Ovary (tissue), 9 donors: ENCODE measurements around the gene FLII. TPM values are rescaled to one million over a fixed set of nuclear protein-coding genes. Genes with fewer than 3 reads are reported as not detected.

Experiments used
- DNase-seq, 5 donors: peaks; one replicate each; pipeline ENCODE4 v3.0.0-alpha.2; 2019 to 2020
- H3K27ac ChIP-seq, 2 donors: fragments of 200-600 bp; one replicate each; pipeline versions ENCODE4 v1.5.1 to v1.8.0; 2019 to 2022
- H3K27me3 ChIP-seq: fragments of 200-600 bp; one replicate; pipeline ENCODE4 v1.8.0; 2022
- H3K36me3 ChIP-seq: fragments of 200-600 bp; sonication (generic); one replicate; pipeline ENCODE4 v1.5.1; 2019
- H3K4me1 ChIP-seq: one replicate; pipeline ENCODE4 v1.8.1; 2013; ENCODE audit warnings: mild to moderate bottlenecking, moderate library complexity; ENCODE audit not compliant: insufficient read depth
- H3K4me3 ChIP-seq: fragments of 200-600 bp; sonication (generic); one replicate; pipeline ENCODE4 v1.5.1; 2017
- H3K9me3 ChIP-seq, 2 donors: fragments of 200-600 bp in 1 of 2; sonication (generic) in 1 of 2; one replicate each; pipeline versions ENCODE4 v1.5.1 to v1.8.1; 2013 to 2019; ENCODE audit warnings: mild to moderate bottlenecking in 1 of 2, moderate library complexity in 1 of 2
- CTCF ChIP-seq, 3 donors: fragments of 450-650 bp in 2 of 3; fragments of 200-600 bp in 1 of 3; IDR thresholded peaks; one replicate each; pipeline versions ENCODE4 v1.5.1 to v1.8.0; 2016 to 2022; ENCODE audit warnings: antibody characterized with exemption in 3 of 3, mild to moderate bottlenecking in 1 of 3
- EP300 ChIP-seq: sonication (generic); formaldehyde crosslinking; IDR thresholded peaks from one replicate; pipeline ENCODE4 v1.6.1; 2017; ENCODE audit warnings: antibody characterized with exemption
- POLR2A ChIP-seq: fragments of 450-650 bp; IDR thresholded peaks from one replicate; pipeline ENCODE4 v1.6.1; 2017; ENCODE audit warnings: antibody characterized with exemption, mild to moderate bottlenecking, moderate library complexity
- WGBS, 3 donors: extraction: QIAGEN DNeasy Blood & Tissue Kit in 1 of 3; methylation state at CpG; one replicate each; pipeline versions ENCODE4 v1.1.5 to v1.1.7; 2013 to 2017; 5-methylcytosine and 5-hydroxymethylcytosine counted together
- intact Hi-C, 4 donors: fragments of 100-400 bp; cut with DNase I; formaldehyde crosslinking; loops; one replicate each; pipeline versions ENCODE4 v1.11.0 to v1.15.1; 2022 to 2023
- polyA plus RNA-seq, 2 donors: library from polyadenylated mRNA; stranded (reverse); fragments of 200-250 nt in 1 of 2; fragments of 350-450 nt in 1 of 2; fragmentation: Illumina TruSeq in 1 of 2; extraction: RNeasy Lipid Tissue Mini Kit (QIAGEN cat#74804) in 1 of 2; gene quantifications; one replicate each; pipeline ENCODE4 v1.2.3, GENCODE V29; 2013 to 2014
- total RNA-seq, 7 donors: library from RNA; depleted of rRNA in 2 of 7; stranded (reverse); fragments of >200 nt in 2 of 7; fragmentation: NEBNext Ultra II Directional in 3 of 7; extraction: Animal tissue kit (Norgen Biotek cat#: 25700) in 3 of 7; gene quantifications; one replicate each; pipeline versions ENCODE4 v1.1.0 to v1.2.4, GENCODE V29; 2016 to 2023
- donor health status: DM: no; HTN: no; CAD: no; lungs with moderate emphysema.
- donor health status: DM: no; HTN: no; CAD: no.
- donor health status: Bipolar disorder and iron deficiency.
- donor health status: DM: yes; HTN: yes; CAD: no.
- donor health status: DM: no; HTN: no; CAD: no.
- donor health status: DM: yes; HTN: yes; CAD: no.

FLII gene
- total and polyA plus RNA-seq, 9 donors, result 127 to 245 (median 163) TPM

GRCh38 chr17:18231164-18231563, 27.4 kb downstream of the FLII start:
- no peaks in the 10 kb centered on the region for H3K36me3 ChIP-seq
- no peak overlapping the region for H3K27ac ChIP-seq
- H3K4me3 ChIP-seq, result no peak overlapping the region
- TF ChIP-seq POLR2A (no peak), EP300 (no peak), CTCF (IDR thresholded peaks at IDR 0.05) (no peak)
- DNase-seq, result no peak
- peaks cover 3% of the 10 kb centered on the region for H3K4me1 ChIP-seq
- intact Hi-C loops, result no loop called here
- whole genome bisulfite sequencing, 3 donors, result 65 to 73% (median 66%) methylated on average over 9 of the region's 9 CpGs
- no peaks in the 10 kb centered on the region for H3K9me3 ChIP-seq
- H3K27me3 ChIP-seq, result no peaks in the 10 kb centered on the region

GRCh38 chr17:18230288-18231141, 28.0 kb downstream of the FLII start:
- DNase-seq, result no peak
- intact Hi-C loops, result no loop called here
- H3K27ac ChIP-seq, result no peak overlapping the region
- peaks cover 3% of the 10 kb centered on the region for H3K4me1 ChIP-seq
- H3K36me3 ChIP-seq, result no peaks in the 10 kb centered on the region
- no peaks in the 10 kb centered on the region for H3K9me3 ChIP-seq
- TF ChIP-seq EP300 (no peak), CTCF (IDR thresholded peaks at IDR 0.05) (no peak), POLR2A (no peak)
- H3K27me3 ChIP-seq, result no peaks in the 10 kb centered on the region
- H3K4me3 ChIP-seq, result no peak overlapping the region
- WGBS, 3 donors, result 73 to 84% (median 83%) methylated on average over 11 to 14 of the region's 14 CpGs

GRCh38 chr17:18229771-18230170, 28.8 kb downstream of the FLII start:
- no peaks in the 10 kb centered on the region for H3K27me3 ChIP-seq
- WGBS, 3 donors, result 87 to 90% (median 88%) methylated on average over 7 of the region's 7 CpGs
- no peak overlapping the region for H3K4me3 ChIP-seq
- intact Hi-C loops, result loop anchor here in 1 of 4 donors (5.0 to 10.0 kb wide), 2 partner anchors 42 to 75 kb away; no protein-coding TSS in a partner anchor
- H3K4me1 ChIP-seq, result peaks cover 3% of the 10 kb centered on the region
- no peaks in the 10 kb centered on the region for H3K36me3 ChIP-seq
- no peaks in the 10 kb centered on the region for H3K9me3 ChIP-seq
- no peak for TF ChIP-seq EP300
- no peak for TF ChIP-seq POLR2A
- TF ChIP-seq CTCF (IDR thresholded peaks at IDR 0.05), result no peak
- DNase-seq, result no peak
- H3K27ac ChIP-seq, result no peak overlapping the region

- WGBS, 3 donors, result 67 to 75% (median 71%) methylated on average over 3 to 4 of the region's 4 CpGs
- H3K27ac ChIP-seq, result no peak overlapping the region
- H3K27me3 ChIP-seq, result no peaks in the 10 kb centered on the region
- no peak for DNase-seq
- intact Hi-C loops, result loop anchor here in 1 of 4 donors (5.0 to 10.0 kb wide), 2 partner anchors 42 to 74 kb away; no protein-coding TSS in a partner anchor
- no peaks in the 10 kb centered on the region for H3K9me3 ChIP-seq
- H3K4me1 ChIP-seq, result peaks cover 3% of the 10 kb centered on the region
- TF ChIP-seq POLR2A (no peak), EP300 (no peak), CTCF (IDR thresholded peaks at IDR 0.05) (no peak)
- no peak overlapping the region for H3K4me3 ChIP-seq
- H3K36me3 ChIP-seq, result no peaks in the 10 kb centered on the region
These were observed 29.3 kb downstream of the FLII start for GRCh38 chr17:18229254-18229653.
